ENCODE data around the gene PLD4.

DNA sequence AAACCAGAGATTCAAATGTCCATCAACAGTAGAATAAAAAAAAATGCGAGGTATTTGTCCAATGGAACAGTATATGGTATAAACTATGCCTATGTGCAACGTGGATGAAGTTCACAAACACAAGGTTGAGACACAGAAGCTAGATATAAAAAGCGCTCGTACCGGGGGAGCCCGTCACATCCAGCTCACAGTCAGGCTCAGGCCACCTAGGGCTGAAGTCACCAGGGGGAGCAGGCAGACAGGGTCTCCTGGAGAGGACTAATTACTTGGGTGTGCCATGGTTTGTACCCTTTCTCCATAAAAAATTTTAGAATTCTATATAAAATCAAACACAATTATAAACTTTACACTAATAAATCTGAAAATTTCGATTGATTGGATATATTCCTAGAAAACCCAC, 39.9 kb downstream of the PLD4 start:
- TF ChIP-seq, protein P1, sequence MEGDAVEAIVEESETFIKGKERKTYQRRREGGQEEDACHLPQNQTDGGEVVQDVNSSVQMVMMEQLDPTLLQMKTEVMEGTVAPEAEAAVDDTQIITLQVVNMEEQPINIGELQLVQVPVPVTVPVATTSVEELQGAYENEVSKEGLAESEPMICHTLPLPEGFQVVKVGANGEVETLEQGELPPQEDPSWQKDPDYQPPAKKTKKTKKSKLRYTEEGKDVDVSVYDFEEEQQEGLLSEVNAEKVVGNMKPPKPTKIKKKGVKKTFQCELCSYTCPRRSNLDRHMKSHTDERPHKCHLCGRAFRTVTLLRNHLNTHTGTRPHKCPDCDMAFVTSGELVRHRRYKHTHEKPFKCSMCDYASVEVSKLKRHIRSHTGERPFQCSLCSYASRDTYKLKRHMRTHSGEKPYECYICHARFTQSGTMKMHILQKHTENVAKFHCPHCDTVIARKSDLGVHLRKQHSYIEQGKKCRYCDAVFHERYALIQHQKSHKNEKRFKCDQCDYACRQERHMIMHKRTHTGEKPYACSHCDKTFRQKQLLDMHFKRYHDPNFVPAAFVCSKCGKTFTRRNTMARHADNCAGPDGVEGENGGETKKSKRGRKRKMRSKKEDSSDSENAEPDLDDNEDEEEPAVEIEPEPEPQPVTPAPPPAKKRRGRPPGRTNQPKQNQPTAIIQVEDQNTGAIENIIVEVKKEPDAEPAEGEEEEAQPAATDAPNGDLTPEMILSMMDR (IDR thresholded peaks at IDR 0.05), result no peak
- TF ChIP-seq POLR2A (IDR thresholded peaks at IDR 0.05), result no peak
